ENCODE data around the gene EFCAB6.
A peak's percentile ranks its signal among the peaks of the same experiment; 100 is the strongest.
"Not testable (repeated sequence)": the region's sequence is repeated elsewhere in the genome, so short reads cannot be mapped to it uniquely, and the experiment has no call there.

Gene EFCAB6

GRCh38 chr22:43707648-43708047, 104.5 kb downstream of the EFCAB6 start:
- DNase-seq (ENCODE audit: low read depth) = peak; percentile 4

- DNase-seq (ENCODE audit: low read depth) = no peak
Measured at GRCh38 chr22:43706571-43707328, 105.4 kb downstream of the EFCAB6 start.

- DNase-seq (ENCODE audit: low read depth) = no peak
Measured at GRCh38 chr22:43706151-43706550, 106.0 kb downstream of the EFCAB6 start.

GRCh38 chr22:43704051-43704450, 108.1 kb downstream of the EFCAB6 start:
- DNase-seq (ENCODE audit: low read depth) = no peak

- DNase-seq (ENCODE audit: low read depth) = no peak
Measured at GRCh38 chr22:43698403-43698802, 113.7 kb downstream of the EFCAB6 start.

GRCh38 chr22:43697894-43698293, 114.2 kb downstream of the EFCAB6 start:
- no peak for DNase-seq (ENCODE audit: low read depth)

GRCh38 chr22:43693249-43693648, 118.9 kb downstream of the EFCAB6 start:
- no peak for DNase-seq (ENCODE audit: low read depth)

GRCh38 chr22:43689356-43689755, 122.7 kb downstream of the EFCAB6 start:
- DNase-seq (ENCODE audit: low read depth) = no peak

- no peak for DNase-seq (ENCODE audit: low read depth)
Measured at GRCh38 chr22:43682851-43683250, 129.3 kb downstream of the EFCAB6 start.

- DNase-seq (ENCODE audit: low read depth) = no peak
Measured at GRCh38 chr22:43681731-43682360, 130.3 kb downstream of the EFCAB6 start.

- DNase-seq (ENCODE audit: low read depth) = no peak
Measured at GRCh38 chr22:43670513-43670912, 141.6 kb downstream of the EFCAB6 start.

- DNase-seq (ENCODE audit: low read depth) = no peak
Measured at GRCh38 chr22:43669190-43669589, 142.9 kb downstream of the EFCAB6 start.

- DNase-seq (ENCODE audit: low read depth) = no peak
Measured at GRCh38 chr22:43667656-43668055, 144.4 kb downstream of the EFCAB6 start.

- no peak for DNase-seq (ENCODE audit: low read depth)
Measured at GRCh38 chr22:43666457-43666856, 145.6 kb downstream of the EFCAB6 start.

GRCh38 chr22:43658823-43659222, 153.3 kb downstream of the EFCAB6 start:
- DNase-seq (ENCODE audit: low read depth) = no peak

- DNase-seq (ENCODE audit: low read depth) = not testable (repeated sequence)
Measured at GRCh38 chr22:43656581-43656980, 155.5 kb downstream of the EFCAB6 start.

- DNase-seq (ENCODE audit: low read depth) = no peak
Measured at GRCh38 chr22:43654271-43654670, 157.8 kb downstream of the EFCAB6 start.

- no peak for DNase-seq (ENCODE audit: low read depth)
Measured at GRCh38 chr22:43652845-43653244, 159.3 kb downstream of the EFCAB6 start.

GRCh38 chr22:43643387-43643786, 168.7 kb downstream of the EFCAB6 start:
- no peak for DNase-seq (ENCODE audit: low read depth)

- DNase-seq (ENCODE audit: low read depth) = no peak
Measured at GRCh38 chr22:43642319-43643206, 169.5 kb downstream of the EFCAB6 start.

GRCh38 chr22:43639228-43639948, 172.7 kb downstream of the EFCAB6 start:
- DNase-seq (ENCODE audit: low read depth) = no peak

All from ELR (cell line).